Neural progenitor cell (in vitro differentiated cells): Measurements from ENCODE around the gene SPTBN4.

Experiments used
- EZH2 ChIP-seq: fragments of 200-600 bp; sonication (generic); IDR thresholded peaks from 2 replicates; pipeline ENCODE4 v1.6.1; 2017; ENCODE audit warnings: antibody characterized with exemption, mild to moderate bottlenecking, moderate library complexity
- EZH2phosphoT487 ChIP-seq: fragments of 200-600 bp; sonication (generic); IDR thresholded peaks from 2 replicates; pipeline ENCODE4 v1.6.1; 2017; ENCODE audit warnings: antibody characterized with exemption
- TF ChIP-seq, protein P1 (sequence below): fragments of 200-600 bp; sonication (generic); IDR thresholded peaks from 2 replicates; pipeline ENCODE4 v1.5.1; 2017; ENCODE audit warnings: antibody characterized with exemption, mild to moderate bottlenecking

GRCh38 chr19:40469011-40469410, 2.2 kb downstream of the SPTBN4 start:
- TF ChIP-seq, protein P1, sequence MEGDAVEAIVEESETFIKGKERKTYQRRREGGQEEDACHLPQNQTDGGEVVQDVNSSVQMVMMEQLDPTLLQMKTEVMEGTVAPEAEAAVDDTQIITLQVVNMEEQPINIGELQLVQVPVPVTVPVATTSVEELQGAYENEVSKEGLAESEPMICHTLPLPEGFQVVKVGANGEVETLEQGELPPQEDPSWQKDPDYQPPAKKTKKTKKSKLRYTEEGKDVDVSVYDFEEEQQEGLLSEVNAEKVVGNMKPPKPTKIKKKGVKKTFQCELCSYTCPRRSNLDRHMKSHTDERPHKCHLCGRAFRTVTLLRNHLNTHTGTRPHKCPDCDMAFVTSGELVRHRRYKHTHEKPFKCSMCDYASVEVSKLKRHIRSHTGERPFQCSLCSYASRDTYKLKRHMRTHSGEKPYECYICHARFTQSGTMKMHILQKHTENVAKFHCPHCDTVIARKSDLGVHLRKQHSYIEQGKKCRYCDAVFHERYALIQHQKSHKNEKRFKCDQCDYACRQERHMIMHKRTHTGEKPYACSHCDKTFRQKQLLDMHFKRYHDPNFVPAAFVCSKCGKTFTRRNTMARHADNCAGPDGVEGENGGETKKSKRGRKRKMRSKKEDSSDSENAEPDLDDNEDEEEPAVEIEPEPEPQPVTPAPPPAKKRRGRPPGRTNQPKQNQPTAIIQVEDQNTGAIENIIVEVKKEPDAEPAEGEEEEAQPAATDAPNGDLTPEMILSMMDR = no peak
- no peak for TF ChIP-seq EZH2
- TF ChIP-seq EZH2phosphoT487 = no peak
